Epithelial cell of esophagus (primary cell): ENCODE measurements around the gene TDRD3.

Experiments used
- DNase-seq: peaks from one replicate; pipeline ENCODE4 v3.0.0; 2010; ENCODE audit warnings: low read depth
- H3K4me3 ChIP-seq: 2 replicates; pipeline ENCODE4 v1.5.1; 2011; ENCODE audit warnings: mild to moderate bottlenecking, low read length, control low read depth
- TF ChIP-seq, protein P1 (sequence below): IDR thresholded peaks from 2 replicates; pipeline ENCODE4 v1.5.1; 2011; ENCODE audit warnings: low read depth, mild to moderate bottlenecking, low read length, control low read depth, inconsistent platforms; ENCODE audit not compliant: insufficient read depth; ENCODE audit errors: missing control alignments

TDRD3 gene

DNA sequence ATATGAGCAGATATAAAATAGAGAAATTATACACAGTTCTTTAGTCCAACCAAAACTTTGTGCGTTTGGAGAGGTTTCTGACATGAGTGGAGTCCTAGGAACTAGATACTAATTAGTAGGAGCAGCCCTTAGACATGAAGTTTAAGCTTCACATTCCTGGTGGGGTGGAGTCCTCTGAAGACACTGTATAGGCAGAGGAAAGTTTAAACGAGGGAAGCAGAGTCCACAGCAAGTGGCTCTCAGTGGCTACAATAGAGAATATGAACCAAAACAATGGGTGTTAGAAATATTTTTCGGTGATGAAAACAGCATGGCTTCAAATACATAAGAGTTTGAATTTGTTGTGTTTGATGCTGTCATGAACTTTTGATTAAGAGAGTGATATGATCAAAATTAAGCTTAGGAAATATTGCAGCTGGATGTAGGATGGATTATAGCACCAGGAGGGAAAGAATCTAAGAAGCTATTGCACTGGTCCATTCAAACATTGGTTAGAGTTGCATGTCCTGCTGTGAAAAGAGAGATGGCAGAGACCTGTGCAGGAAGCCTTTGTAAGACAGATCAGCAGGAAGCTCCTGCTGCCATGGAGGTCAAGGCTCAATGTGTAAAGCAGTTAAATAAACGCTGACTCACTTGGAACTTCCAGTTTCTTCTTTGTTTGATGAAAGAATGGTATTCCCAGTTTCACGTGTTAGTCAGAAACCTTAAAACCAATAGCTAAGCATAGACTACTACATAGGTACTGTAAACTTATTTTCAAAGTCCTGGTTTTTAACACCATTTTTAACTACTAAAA is 175.2 kb downstream of the TDRD3 start:
- no peak overlapping the region for H3K4me3 ChIP-seq
- peak; percentile 88 for DNase-seq
- TF ChIP-seq, protein P1, sequence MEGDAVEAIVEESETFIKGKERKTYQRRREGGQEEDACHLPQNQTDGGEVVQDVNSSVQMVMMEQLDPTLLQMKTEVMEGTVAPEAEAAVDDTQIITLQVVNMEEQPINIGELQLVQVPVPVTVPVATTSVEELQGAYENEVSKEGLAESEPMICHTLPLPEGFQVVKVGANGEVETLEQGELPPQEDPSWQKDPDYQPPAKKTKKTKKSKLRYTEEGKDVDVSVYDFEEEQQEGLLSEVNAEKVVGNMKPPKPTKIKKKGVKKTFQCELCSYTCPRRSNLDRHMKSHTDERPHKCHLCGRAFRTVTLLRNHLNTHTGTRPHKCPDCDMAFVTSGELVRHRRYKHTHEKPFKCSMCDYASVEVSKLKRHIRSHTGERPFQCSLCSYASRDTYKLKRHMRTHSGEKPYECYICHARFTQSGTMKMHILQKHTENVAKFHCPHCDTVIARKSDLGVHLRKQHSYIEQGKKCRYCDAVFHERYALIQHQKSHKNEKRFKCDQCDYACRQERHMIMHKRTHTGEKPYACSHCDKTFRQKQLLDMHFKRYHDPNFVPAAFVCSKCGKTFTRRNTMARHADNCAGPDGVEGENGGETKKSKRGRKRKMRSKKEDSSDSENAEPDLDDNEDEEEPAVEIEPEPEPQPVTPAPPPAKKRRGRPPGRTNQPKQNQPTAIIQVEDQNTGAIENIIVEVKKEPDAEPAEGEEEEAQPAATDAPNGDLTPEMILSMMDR: no peak

DNA sequence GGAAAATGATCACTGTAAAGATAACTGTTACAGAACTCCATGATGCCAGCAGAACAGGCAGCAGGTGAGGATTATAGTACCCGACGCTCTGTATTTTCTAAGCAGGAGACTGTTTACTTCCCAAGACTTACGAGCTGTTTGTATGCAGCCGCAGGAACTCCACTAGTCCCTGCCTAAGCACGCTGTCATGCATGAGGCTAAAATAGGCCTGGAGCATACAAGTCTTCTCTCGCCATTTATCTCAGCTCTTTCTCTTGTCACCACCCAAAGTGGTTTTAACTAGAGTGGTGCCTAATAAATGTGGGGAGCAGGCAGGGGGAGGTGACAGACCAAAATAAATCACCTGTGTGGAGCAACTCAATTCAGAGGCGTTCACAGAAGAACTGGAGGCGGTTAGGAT is 175.8 kb downstream of the TDRD3 start:
- TF ChIP-seq, protein P1: no peak
- H3K4me3 ChIP-seq: no peak overlapping the region

DNA sequence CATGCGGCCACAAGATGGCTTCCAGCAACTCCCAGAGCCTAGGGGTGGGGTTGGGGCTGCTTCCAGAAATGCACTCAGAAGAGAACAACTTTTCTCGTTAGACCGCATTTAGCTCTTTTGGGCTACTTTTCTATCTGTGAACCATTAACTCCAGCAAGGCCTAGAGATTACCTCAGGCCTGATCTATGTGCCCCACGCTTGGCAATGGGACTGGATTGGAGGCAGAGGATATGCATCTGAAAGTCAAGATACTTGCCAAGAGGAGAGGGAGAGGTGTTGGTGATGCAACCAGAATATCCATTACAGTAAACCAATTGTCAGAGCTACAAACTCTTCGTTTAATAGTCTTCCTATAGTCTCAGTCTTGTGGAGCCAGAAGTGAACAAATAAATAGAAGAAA is 177.7 kb downstream of the TDRD3 start:
- TF ChIP-seq, protein P1: no peak
- no peak overlapping the region for H3K4me3 ChIP-seq
- DNase-seq: no peak

More for the DNA sequence above, 175.8 kb downstream of the TDRD3 start:
- DNase-seq: peak; percentile 4

DNA sequence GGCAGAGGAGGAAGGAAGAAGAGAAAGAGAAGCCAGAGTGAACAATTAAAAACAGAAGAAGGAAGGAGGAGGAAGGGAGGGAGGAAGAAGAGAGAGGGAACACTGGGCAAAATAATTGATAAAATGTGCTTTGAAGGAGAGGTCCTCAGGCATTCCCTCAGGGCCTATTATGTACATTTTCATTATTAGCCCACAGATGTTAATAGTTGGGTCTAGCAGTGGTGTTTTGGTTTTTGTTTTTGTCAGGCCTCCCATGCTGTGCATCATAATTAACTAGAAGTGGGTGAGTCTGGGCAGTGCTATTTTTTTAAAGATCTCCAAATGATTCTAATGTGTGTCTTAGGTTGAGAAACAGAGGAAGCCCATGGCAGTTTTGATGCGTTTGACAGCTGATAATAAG is 178.1 kb downstream of the TDRD3 start:
- no peak for DNase-seq
- TF ChIP-seq, protein P1: no peak
- H3K4me3 ChIP-seq: no peak overlapping the region

DNA sequence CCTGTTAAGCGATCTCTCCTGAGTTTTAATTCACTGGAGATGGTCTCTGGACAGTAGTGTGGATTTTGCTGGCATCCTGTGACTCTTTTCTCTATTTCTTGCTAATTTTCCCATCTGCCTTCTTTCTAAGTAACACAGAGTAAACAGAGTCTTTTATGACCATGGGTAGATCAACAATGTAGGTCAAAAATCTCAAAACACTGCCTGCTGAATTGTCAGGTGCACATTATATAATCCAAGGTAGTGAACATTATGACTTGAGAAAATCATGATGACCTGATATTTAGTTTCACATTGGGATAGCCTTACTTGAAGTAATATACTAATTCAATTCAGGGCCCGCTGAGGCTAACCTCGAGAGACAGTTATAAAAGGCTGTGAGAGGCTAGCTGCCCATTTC is 180.7 kb downstream of the TDRD3 start:
- TF ChIP-seq, protein P1: no peak
- H3K4me3 ChIP-seq: no peak overlapping the region
- no peak for DNase-seq

DNA sequence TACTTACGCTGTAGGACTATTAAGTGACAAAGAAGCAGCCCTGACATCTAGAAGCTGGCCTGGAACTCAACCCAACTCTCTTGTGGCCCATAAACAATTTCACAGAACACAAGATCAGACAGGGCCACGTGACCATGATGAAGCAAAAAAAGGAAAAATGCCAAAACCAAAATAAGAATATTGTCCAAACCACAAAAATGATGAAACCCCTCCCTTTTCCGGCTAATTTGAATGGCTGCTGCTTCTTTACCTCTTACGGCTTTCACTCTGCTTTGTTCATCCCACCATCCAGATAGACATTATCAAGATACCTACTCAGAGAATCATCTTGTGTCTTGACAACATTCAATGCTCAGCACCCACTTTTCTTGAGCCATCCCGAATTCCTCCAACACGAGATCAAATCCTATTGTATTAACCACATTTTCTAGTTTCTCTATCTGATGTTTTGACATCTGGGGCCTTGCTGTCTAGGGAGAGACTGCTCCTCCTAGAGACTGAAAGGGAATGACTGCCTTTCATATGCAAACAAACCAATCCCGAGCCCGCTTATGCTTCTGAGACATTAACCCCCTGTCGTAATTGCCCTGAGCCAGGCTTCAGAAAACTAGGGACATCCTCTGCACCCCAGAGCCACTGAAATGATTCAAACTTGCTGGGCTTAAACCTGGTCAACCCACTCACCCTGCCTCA is 186.3 kb downstream of the TDRD3 start:
- no peak overlapping the region for H3K4me3 ChIP-seq
- TF ChIP-seq, protein P1: no peak
- DNase-seq: no peak
